LNCaP clone FGC (cell line): ENCODE results near the gene BCAT1.
A peak's percentile ranks its signal among the peaks of the same experiment; 100 is the strongest.

ENCODE experiments used
- DNase-seq: peaks from one replicate; pipeline ENCODE4 v3.0.0-alpha.2; 2011; ENCODE audit warnings: low read depth
- H3K4me3 ChIP-seq: 2 replicates; pipeline ENCODE4 v1.5.1; 2011; ENCODE audit warnings: mild to moderate bottlenecking, low read depth, low read length, control low read depth
- TF ChIP-seq, protein P1 (sequence below): IDR thresholded peaks from 2 replicates; pipeline ENCODE4 v1.5.1; 2012; ENCODE audit warnings: mild to moderate bottlenecking; ENCODE audit not compliant: control insufficient read depth, insufficient read depth; ENCODE audit errors: extremely low read depth

BCAT1 gene, protein sequence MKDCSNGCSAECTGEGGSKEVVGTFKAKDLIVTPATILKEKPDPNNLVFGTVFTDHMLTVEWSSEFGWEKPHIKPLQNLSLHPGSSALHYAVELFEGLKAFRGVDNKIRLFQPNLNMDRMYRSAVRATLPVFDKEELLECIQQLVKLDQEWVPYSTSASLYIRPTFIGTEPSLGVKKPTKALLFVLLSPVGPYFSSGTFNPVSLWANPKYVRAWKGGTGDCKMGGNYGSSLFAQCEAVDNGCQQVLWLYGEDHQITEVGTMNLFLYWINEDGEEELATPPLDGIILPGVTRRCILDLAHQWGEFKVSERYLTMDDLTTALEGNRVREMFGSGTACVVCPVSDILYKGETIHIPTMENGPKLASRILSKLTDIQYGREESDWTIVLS

DNA sequence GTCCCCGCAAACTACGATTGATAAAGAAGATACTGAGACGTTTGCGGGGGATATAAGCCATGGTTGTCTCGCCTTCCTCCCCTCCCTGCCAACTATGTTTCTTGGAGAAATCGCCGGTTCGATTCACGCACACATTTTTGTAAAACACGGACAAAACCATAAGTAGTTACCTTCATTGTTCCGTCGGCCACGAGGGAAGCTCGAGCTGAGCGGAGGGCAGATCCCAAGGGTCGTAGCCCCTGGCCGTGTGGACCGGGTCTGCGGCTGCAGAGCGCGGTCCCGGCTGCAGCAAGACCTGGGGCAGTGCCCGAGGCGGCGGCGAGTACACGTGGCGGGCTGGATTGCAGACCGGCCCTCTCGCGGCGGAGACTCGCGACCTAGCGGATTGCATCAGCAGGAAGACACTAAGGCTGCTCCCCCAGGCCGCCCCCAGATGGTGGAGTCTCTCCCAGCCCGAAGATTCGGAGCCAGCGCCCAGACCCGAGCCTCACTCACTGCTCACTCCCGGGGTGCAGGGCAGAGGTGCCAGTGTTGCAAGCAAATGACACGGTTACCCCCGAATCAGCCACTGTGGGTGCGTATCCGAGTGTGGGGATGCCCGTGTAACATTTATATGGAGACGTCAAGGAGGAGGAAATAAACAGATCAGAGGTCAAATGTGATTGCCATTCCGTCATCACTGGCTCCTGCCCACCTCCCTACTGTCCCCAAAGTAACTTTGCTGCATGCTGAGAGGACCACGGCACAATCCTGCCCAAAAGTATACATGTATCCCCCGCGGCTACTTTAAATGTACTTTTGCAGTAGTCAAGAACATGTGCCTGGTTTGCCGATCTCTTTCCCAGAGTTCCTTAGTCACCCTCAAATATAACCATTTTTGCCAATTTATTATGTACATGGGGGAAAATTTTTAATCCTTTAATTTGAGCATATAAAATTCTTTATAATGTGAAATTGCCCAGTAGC lies at the start of gene BCAT1:
Gene BCAT1, minus strand, starts transcription at position 345 of the 966 bp plus-strand sequence. Its CDS starts 169 bp downstream, at position 176.
- DNase-seq: no peak
- TF ChIP-seq, protein P1, sequence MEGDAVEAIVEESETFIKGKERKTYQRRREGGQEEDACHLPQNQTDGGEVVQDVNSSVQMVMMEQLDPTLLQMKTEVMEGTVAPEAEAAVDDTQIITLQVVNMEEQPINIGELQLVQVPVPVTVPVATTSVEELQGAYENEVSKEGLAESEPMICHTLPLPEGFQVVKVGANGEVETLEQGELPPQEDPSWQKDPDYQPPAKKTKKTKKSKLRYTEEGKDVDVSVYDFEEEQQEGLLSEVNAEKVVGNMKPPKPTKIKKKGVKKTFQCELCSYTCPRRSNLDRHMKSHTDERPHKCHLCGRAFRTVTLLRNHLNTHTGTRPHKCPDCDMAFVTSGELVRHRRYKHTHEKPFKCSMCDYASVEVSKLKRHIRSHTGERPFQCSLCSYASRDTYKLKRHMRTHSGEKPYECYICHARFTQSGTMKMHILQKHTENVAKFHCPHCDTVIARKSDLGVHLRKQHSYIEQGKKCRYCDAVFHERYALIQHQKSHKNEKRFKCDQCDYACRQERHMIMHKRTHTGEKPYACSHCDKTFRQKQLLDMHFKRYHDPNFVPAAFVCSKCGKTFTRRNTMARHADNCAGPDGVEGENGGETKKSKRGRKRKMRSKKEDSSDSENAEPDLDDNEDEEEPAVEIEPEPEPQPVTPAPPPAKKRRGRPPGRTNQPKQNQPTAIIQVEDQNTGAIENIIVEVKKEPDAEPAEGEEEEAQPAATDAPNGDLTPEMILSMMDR: no peak
- H3K4me3 ChIP-seq: no peak within 1 kb of the TSS

DNA sequence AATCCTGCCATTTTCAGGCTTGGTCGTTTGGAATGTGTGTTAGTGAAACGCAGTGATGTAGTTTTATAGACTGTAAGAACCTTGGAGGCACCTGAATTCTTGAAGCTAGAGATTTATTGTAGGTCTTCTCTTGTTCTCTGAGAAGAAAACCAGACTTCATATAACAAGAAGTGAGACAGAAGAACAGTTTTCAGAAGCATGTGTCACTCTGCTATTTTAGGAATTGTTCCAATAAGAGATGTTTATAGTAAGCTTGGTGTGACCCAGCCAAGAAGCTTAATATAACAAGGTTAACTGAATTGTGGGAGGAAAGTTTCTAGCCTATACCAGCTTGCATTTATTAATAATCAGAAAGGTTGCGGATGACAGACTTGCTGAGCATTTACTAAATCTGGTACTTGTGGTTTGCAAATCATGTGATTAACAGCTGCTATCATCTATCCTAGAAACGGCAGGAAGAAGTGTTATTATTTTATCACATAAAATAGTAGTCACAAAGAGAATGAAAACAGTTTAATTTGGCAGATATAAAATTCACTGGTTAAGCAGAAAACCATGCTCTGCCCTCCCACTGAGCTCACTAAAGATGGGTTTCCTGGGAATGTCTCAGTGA lies 49.2 kb upstream of the BCAT1 start:
- no peak overlapping the region for H3K4me3 ChIP-seq
- TF ChIP-seq, protein P1: no peak
- DNase-seq: peak; percentile 3

DNA sequence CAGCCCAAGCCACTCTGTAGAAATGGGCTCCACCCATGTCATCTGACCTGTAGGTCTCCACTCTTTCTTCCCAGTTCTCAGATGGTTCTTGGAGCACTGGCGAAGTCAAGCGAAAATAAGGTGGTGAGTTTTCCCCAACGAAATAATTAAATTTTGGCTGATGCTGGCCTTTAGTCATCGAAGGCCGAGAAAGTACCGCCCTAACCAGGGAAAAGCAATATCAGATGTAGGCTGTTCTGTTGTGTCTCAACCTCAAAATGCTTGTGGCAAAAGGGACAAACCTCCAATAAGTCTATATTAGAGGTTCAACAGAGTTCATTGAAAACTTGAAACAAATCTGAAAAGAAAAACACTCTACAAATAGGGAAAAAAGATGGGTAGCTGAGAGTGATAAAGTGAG lies 48.6 kb upstream of the BCAT1 start:
- no peak overlapping the region for H3K4me3 ChIP-seq
- TF ChIP-seq, protein P1: no peak

DNA sequence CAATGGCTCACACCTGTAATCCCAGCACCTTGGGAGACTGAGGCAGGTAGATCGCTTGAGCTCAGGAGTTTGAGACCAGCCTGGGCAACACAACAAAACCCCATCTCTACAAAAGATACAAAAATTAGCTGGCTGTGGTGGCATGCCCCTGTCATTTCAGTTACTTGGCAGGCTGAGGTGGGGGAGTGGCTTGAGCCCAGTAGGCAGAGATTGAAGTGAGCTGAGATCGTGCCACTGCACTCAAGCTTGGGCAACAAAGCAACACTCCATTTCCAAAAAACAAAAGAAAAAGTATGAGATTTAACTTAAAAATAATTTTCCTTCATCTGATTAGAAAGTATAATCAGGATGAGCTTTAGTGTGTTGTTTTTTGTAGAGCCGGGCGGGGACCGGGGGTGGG lies 47.9 kb upstream of the BCAT1 start:
- TF ChIP-seq, protein P1: no peak
- no peak for DNase-seq
- H3K4me3 ChIP-seq: no peak overlapping the region

More for the DNA sequence above, 48.6 kb upstream of the BCAT1 start:
- no peak for DNase-seq

DNA sequence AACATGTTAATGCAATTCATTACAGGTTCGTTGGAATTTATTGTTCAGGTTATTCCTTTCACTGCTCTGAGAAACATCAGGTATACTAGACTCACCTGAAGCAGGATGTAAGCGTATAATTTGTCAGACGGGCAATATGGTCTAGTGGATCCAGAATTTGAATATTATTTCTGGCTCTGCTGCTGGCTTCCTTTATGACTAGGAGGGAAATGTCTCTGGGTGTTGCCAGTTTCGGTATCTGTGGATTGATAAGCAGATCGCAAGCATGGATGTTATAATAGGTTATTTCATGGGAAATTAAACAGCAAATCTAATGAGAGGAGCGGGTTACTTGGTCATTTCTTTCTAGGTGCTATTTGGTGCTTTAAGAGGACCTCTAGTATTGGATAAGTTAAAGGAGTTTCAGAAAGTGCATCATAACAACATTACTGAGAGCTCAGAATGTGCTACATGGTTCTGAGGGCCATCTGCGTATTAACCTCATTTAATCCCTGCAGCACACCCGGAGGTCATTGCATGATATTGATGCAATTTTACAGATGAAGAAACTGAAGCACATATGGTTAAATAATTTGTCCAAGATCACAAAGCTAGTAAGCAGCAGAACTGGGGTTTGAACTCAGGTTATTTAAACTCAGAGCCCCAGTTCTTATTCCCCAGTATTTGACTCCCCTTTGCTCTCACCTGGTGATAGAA lies 47.3 kb upstream of the BCAT1 start:
- TF ChIP-seq, protein P1: no peak
- DNase-seq: no peak
- H3K4me3 ChIP-seq: no peak overlapping the region

DNA sequence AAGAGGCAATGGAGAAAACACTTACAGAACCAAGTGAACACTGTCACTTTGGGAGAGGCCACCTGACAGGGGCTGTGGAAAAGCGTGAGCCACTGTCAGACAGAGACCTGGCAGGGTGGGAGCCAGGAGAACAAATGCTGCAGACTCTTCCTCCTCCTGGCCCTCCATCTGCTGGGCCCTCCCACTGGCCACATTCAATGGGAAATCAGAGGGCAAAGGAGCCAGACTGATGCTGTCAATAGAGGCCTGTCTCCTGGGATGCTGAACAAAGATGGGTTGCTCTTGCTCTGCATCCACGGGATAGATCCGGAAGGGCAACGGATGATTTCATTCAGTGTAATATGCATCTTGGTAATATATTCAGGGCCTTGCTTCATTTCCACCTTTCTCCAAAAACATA lies 44.9 kb upstream of the BCAT1 start:
- H3K4me3 ChIP-seq: no peak overlapping the region
- TF ChIP-seq, protein P1: no peak
- no peak for DNase-seq
